Fibroblast of mammary gland (primary cell): Measurements from ENCODE around the gene USB1.

Experiments
- DNase-seq: peaks from one replicate; pipeline ENCODE4 v3.0.0-alpha.2; 2010; ENCODE audit warnings: low read depth
- H3K4me3 ChIP-seq: 2 replicates; pipeline ENCODE4 v1.5.1; 2011; ENCODE audit warnings: low read depth, mild to moderate bottlenecking, low read length, moderate library complexity; ENCODE audit not compliant: control insufficient read depth
- CTCF ChIP-seq: conservative IDR thresholded peaks from 2 replicates; pipeline ENCODE4 v1.5.1; 2011; ENCODE audit warnings: low read depth, low read length, inconsistent platforms; ENCODE audit not compliant: control insufficient read depth, insufficient read depth

The USB1 gene

DNA sequence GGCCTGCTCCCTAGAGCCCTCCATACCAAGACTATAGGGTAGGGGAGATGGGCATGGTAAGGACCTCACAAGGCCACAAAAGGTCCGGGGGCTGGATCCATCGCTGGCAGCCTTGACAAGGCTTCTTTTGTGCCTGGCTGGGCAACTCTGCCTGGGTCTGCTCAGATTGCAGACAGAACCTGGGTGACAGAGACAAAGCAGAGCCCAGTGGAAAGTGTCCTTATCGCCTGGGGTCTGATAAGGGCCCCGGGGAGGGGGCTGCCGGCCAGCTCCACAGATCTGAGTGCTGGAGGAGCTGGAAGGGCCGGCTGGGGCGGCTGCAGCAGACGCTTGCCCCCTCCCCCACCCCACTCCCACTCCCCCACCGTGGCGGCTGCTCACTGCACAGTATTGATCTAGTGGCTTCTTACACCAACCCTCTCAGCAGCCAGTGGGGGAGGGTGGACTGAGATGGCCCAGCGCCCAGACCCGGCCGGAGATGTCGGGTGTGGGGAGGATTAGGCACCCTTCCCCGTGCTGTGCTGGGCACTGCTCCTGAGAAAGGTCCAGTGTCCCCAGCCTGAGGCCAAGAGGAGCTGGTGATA is 31.6 kb downstream of the USB1 start:
- no peak for DNase-seq
- H3K4me3 ChIP-seq = no peak overlapping the region
- no peak for TF ChIP-seq CTCF

GRCh38 chr16:58034128-58034685 is 33.0 kb downstream of the USB1 start:
- TF ChIP-seq CTCF = no peak
- DNase-seq = no peak

DNA sequence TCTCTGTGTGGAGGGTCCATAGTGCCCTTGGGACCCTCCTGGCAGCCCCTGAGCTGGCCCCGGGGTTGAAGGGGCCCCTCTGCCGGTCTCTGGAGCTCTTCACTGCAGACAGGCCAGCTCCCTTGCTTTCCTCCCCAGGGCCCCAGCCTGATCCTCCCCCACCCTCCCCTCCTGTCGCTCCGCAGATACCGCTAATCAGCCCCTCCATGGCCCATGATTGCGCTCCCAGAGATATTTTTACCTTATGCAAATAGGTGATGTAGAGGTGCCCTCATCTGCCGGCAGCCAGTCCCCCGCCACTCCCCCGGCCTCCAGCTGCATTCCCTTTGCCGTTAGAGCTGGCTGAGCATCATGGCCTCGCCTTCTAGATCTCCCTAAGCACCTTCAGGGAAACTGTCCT is 33.6 kb downstream of the USB1 start:
- TF ChIP-seq CTCF = no peak
- DNase-seq = no peak
- no peak overlapping the region for H3K4me3 ChIP-seq

More at GRCh38 chr16:58034128-58034685, 33.0 kb downstream of the USB1 start:
- H3K4me3 ChIP-seq = no peak overlapping the region

DNA sequence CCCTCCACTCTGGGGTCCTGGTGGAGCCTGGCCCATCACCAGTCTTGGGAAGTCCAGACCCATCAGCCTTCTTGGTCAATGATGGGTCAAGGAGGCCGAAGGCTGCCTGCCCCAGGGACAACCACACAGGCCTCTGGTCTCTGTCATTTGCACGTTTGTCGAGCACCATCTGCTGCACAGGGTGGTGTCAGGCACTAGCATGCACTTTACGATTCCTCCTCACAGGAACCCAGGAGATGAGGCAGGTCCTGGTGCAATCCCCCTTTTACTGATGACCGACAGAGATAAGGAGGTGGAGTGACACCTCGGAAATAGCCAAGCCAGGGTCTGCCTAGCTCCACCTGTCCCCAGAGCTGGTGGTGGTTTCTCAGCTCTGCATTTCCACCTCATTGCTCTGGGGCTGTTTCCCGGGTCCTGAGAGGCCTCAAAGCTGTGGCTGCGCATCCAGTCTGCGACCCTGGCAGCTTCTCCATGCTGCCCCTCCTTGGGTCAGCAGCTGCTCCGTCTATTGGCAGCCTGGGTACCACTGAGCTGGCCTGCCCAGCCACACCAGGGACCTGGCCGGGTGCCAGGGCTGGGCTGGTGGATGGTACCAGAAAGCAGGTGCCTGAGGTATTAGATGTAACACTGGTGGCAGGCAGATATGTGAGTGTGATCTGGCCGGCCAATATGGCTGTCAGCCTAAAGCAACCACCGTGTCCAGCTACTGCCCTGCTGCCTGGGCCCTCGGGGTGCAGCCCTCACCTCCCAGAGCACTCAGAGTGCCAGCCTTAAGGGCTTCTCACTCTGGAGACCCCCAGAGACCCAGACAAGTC is 34.4 kb downstream of the USB1 start:
- DNase-seq = no peak
- TF ChIP-seq CTCF = no peak
- no peak overlapping the region for H3K4me3 ChIP-seq

DNA sequence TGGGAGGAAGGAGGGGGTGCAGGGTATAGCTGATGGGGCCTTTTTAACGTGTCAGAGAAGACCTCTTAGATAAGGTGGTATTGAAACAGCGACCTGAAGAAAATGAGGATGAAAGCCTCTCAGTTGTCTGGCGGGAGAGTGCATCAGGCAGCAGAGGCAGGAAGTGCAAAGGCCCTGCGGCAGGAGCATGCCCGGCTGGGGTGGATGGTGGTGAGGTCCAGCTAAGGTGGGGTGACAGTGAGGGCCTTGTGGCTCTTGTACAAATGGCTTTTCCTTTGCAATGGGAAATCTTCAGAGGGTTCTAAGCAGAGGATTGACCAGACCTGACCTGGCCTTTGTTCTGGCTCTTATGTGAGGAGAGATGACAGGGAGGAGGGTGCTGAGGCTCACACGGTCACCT is 35.7 kb downstream of the USB1 start:
- DNase-seq = no peak
- H3K4me3 ChIP-seq = no peak overlapping the region
- TF ChIP-seq CTCF = no peak

DNA sequence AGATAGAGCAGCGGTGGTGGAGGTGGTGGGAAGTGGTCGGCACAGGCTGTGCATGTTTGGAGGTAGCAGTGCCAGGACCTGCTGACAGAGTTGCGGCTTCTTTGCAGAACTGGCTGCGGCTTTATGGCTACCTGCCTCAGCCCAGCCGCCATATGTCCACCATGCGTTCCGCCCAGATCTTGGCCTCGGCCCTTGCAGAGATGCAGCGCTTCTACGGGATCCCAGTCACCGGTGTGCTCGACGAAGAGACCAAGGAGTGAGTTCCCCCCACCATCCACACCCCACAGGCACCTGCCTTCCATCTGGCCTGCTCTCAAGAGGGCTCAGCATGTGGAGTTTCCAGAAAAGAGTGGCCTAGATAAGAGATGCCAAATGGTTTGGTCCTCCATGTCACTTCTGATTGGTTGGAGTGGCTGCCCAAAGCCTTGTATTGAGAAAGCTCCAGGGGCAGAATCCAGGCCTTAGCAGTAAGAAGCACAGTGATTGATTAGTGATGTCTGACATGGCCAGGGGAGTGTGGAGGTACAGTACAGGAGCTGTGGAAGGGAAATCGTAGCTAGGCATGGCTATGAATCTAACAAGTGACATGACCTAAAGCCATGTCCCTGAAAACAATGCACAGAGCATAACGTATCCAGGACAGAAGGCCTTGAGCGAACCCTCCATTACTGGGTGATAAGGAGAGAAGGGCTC is 36.3 kb downstream of the USB1 start:
- no peak for DNase-seq
- TF ChIP-seq CTCF = no peak

More for the DNA sequence above, 36.3 kb downstream of the USB1 start:
- H3K4me3 ChIP-seq = no peak overlapping the region
